Left ventricle myocardium inferior (tissue), 1 donor: Measurements from ENCODE around the gene MAGOHB. TPM values are rescaled to one million over a fixed set of nuclear protein-coding genes. Genes with fewer than 3 reads are reported as not detected.
A peak's percentile ranks its signal among the peaks of the same experiment; 100 is the strongest.
"Not testable (repeated sequence)": the region's sequence is repeated elsewhere in the genome, so short reads cannot be mapped to it uniquely, and the experiment has no call there.

ENCODE experiments used
- DNase-seq: peaks from one replicate; pipeline ENCODE4 v3.0.0-alpha.2; 2020
- H3K27ac ChIP-seq: fragments of 200-600 bp; replicated peaks from 2 replicates; pipeline ENCODE4 v1.8.0; 2021
- H3K27me3 ChIP-seq: fragments of 200-600 bp; 2 replicates; pipeline ENCODE4 v1.8.0; 2021; ENCODE audit warnings: low read depth
- H3K36me3 ChIP-seq: fragments of 200-600 bp; 2 replicates; pipeline ENCODE4 v1.8.0; 2021
- H3K4me1 ChIP-seq: fragments of 200-600 bp; 2 replicates; pipeline ENCODE4 v1.8.0; 2021
- H3K4me3 ChIP-seq: fragments of 200-600 bp; 2 replicates; pipeline ENCODE4 v1.8.0; 2021; ENCODE audit warnings: mild to moderate bottlenecking, moderate library complexity
- H3K9me3 ChIP-seq: fragments of 200-600 bp; replicated peaks from 2 replicates; pipeline ENCODE4 v1.8.0; 2021
- intact Hi-C: fragments of 100-400 bp; cut with micrococcal nuclease; formaldehyde crosslinking; loops from one replicate; pipeline ENCODE4 v1.11.0; 2022
- total RNA-seq: library from RNA; stranded (reverse); fragmentation: NEBNext Ultra II Directional; extraction: Animal tissue kit (Norgen Biotek cat#: 25700); gene quantifications from one replicate; pipeline ENCODE4 v1.2.1, GENCODE V29; 2021
- TF ChIP-seq, protein P1 (sequence below): fragments of 200-600 bp; IDR thresholded peaks from 2 replicates; pipeline ENCODE4 v1.8.0; 2021; ENCODE audit warnings: antibody characterized with exemption, mild to moderate bottlenecking, borderline replicate concordance
- donor health status: DM: no; HTN: yes; CAD: no; lungs with severe emphysema.

MAGOHB gene
- total RNA-seq, 1 donor from 2014 or later: 13.9 TPM

DNA sequence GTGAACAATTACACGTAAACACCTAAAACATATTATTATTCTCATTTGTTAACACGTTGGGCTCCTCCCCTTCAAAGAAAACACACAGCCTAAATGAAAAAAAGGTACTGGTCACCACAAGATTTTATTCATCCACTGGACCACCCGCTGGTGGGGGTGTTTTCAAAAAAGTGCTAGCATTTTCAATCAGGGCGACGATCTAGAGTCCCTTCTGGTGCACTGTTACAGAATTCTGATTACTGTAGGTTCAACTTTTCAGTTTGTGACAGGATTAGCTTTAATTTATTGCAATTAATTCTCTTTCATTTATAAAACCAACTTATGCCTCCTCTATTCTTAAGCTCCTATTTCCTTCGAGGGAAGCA lies 443 bp downstream of the MAGOHB start:
- peak overlapping the region; percentile 85 for H3K27ac ChIP-seq
- H3K27me3 ChIP-seq: no peaks in the 10 kb centered on the region
- DNase-seq: no peak
- TF ChIP-seq, protein P1, sequence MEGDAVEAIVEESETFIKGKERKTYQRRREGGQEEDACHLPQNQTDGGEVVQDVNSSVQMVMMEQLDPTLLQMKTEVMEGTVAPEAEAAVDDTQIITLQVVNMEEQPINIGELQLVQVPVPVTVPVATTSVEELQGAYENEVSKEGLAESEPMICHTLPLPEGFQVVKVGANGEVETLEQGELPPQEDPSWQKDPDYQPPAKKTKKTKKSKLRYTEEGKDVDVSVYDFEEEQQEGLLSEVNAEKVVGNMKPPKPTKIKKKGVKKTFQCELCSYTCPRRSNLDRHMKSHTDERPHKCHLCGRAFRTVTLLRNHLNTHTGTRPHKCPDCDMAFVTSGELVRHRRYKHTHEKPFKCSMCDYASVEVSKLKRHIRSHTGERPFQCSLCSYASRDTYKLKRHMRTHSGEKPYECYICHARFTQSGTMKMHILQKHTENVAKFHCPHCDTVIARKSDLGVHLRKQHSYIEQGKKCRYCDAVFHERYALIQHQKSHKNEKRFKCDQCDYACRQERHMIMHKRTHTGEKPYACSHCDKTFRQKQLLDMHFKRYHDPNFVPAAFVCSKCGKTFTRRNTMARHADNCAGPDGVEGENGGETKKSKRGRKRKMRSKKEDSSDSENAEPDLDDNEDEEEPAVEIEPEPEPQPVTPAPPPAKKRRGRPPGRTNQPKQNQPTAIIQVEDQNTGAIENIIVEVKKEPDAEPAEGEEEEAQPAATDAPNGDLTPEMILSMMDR: no peak
- peak overlapping the region; percentile 74 for H3K4me3 ChIP-seq
- no peaks in the 10 kb centered on the region for H3K9me3 ChIP-seq
- peaks cover 22% of the 10 kb centered on the region for H3K36me3 ChIP-seq
- intact Hi-C loops: loop anchor here (5.0 kb wide), 1 partner anchor 134 kb away; no protein-coding TSS in a partner anchor
- peaks cover 23% of the 10 kb centered on the region for H3K4me1 ChIP-seq

DNA sequence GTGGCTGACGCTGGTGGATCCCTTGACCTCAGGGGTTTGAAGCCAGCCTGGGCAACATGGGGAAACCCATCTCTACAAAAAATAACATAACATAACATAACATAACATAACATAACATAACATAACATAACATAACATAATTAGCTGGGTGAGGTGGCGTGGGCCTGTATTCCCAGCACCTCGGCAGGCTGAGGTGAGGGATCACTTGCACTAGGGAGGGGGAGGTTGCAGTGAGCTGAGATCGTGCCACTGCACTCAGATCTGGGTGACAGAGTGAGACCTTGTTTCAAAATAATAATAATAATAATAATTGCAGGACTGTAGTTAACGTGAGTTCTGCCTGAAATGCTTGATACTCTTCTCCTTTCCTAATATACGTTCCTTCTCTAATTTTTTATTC lies 1.3 kb downstream of the MAGOHB start:
- Histone ChIP-seq H3K4me3 (peak overlapping the region; percentile 74), H3K27ac (no peak overlapping the region)
- intact Hi-C loops: loop anchor here (5.0 kb wide), 1 partner anchor 135 kb away; no protein-coding TSS in a partner anchor

GRCh38 chr12:10611258-10611657 lies 2.2 kb downstream of the MAGOHB start:
- intact Hi-C loops: loop anchor here (5.0 kb wide), 1 partner anchor 136 kb away; no protein-coding TSS in a partner anchor
- Histone ChIP-seq H3K4me1 (peaks cover 23% of the 10 kb centered on the region), H3K36me3 (peaks cover 36% of the 10 kb centered on the region)
- not testable (repeated sequence) for H3K4me3 ChIP-seq, DNase-seq, H3K9me3 ChIP-seq, H3K27ac ChIP-seq, H3K27me3 ChIP-seq

More for the DNA sequence above, 1.3 kb downstream of the MAGOHB start:
- H3K4me1 ChIP-seq: peaks cover 23% of the 10 kb centered on the region
- no peak for DNase-seq
- H3K27me3 ChIP-seq: no peaks in the 10 kb centered on the region
- H3K9me3 ChIP-seq: no peaks in the 10 kb centered on the region
- TF ChIP-seq, protein P1: no peak
- H3K36me3 ChIP-seq: peaks cover 30% of the 10 kb centered on the region

DNA sequence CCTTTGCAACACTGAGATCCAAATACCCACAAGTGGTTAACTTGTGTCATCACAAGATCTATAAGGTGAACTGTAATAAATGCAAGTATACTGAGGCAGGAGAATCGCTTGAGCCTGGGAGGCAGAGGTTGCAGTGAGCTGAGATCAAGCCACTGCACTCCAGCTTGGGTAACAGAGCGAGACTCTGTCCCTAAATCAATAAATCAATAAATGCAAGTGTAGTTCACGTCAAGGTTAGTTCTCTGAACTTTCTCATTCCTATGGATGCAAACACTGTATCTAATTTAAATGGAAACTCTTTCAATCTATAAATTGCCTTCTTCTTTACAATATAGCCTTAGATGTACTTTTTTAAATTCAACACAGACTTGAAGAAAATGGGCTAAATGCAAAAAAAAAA lies 3.2 kb downstream of the MAGOHB start:
- Histone ChIP-seq H3K4me3 (no peak overlapping the region), H3K4me1 (peaks cover 23% of the 10 kb centered on the region), H3K27ac (no peak overlapping the region), H3K27me3 (no peaks in the 10 kb centered on the region), H3K36me3 (peaks cover 46% of the 10 kb centered on the region), H3K9me3 (no peaks in the 10 kb centered on the region)
- intact Hi-C loops: loop anchor here (5.0 kb wide), 1 partner anchor 137 kb away; no protein-coding TSS in a partner anchor
- TF ChIP-seq, protein P1: no peak
- DNase-seq: no peak

DNA sequence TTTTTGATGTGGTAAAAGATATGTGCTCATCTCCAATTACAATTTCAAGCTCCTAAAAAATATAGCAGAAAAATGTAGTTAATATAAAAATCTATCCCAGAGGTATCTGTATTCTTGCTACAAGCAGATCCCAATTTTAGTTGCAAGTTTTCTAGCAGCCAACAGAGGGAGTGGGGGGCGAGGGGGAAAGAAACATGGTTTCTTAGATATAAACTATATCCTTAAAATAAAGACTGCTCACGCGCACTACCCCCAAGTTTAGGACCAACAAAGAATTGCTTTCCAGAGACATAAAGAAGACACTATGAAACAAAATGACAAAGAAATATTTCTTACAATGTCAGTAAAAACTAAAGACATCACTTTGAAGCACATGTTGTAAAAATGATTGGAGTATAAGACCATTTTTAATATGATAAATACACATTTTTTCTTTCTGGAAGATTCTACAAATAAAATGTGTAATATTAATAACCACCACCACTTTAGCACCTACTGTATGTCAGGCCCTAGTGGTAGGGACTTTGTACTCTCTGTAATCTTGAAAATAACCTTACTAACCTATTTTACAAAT lies 5.4 kb downstream of the MAGOHB start:
- Histone ChIP-seq H3K9me3 (no peaks in the 10 kb centered on the region), H3K36me3 (peaks cover 49% of the 10 kb centered on the region), H3K4me1 (peaks cover 14% of the 10 kb centered on the region), H3K27me3 (no peaks in the 10 kb centered on the region), H3K27ac (no peak overlapping the region), H3K4me3 (no peak overlapping the region)
- no peak for DNase-seq
- intact Hi-C loops: no loop called here
- TF ChIP-seq, protein P1: no peak

GRCh38 chr12:10601860-10602259 lies 11.5 kb downstream of the MAGOHB start:
- H3K36me3 ChIP-seq: peaks cover 21% of the 10 kb centered on the region
- no peaks in the 10 kb centered on the region for H3K4me1 ChIP-seq
- H3K9me3 ChIP-seq: no peaks in the 10 kb centered on the region
- H3K27ac ChIP-seq: no peak overlapping the region
- TF ChIP-seq, protein P1: no peak
- H3K4me3 ChIP-seq: no peak overlapping the region
- DNase-seq: no peak
- intact Hi-C loops: no loop called here
- no peaks in the 10 kb centered on the region for H3K27me3 ChIP-seq
